ENCODE results near the gene MCC. TPM values are rescaled to one million over a fixed set of nuclear protein-coding genes. Genes with fewer than 3 reads are reported as not detected.

MCC gene
- total RNA-seq, 1 experiment from 2014 or later = 7.6 TPM

DNA sequence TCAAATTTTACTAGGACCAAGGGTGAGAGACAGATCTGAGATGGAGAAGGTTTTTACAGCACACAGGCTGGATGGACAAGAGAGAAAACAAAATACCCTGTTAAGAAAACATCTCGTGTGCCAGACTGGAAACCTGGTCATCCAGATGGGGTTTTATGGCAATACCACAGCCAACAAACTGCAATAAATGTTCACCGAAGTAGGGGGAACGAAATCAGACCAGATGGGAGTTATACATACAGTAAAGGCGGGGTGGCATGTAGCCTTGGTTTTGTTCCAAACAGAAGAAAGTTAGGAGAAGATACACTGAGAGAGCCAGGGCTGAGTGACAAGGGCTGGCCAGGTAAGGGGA lies 448.3 kb downstream of the MCC start:
- Histone ChIP-seq H2BK5ac (ENCODE audit: insufficient read length, low read length) (no peak overlapping the region), H4K8ac (replicated peaks; ENCODE audit: insufficient read length, low read depth, low read length) (no peak overlapping the region), H3K4me1 (ENCODE audit: insufficient read depth, low read length) (peaks cover 4% of the 10 kb centered on the region; the same call in 1 of the 2 replicates), H3K14ac (ENCODE audit: insufficient read depth, low read length) (no peak overlapping the region), H4K91ac (ENCODE audit: insufficient read length, low read depth, low read length) (no peak overlapping the region), H3K4ac (ENCODE audit: low read depth, low read length) (no peak overlapping the region), H3K23me2 (ENCODE audit: insufficient read length, low read depth, low read length, poor library complexity, severe bottlenecking) (no peaks in the 10 kb centered on the region), H3K9me3 (ENCODE audit: control insufficient read depth, low read depth, low read length) (no peaks in the 10 kb centered on the region), H4K20me1 (ENCODE audit: control insufficient read depth, insufficient read depth, insufficient read length) (no peaks in the 10 kb centered on the region), H3K79me1 (ENCODE audit: insufficient read depth, low read depth, low read length, poor library complexity, severe bottlenecking) (no peaks in the 10 kb centered on the region), H3K4me2 (ENCODE audit: insufficient read depth, insufficient read length, low read length) (no peak overlapping the region), H3T11ph (ENCODE audit: low read length) (no peak overlapping the region), H3K79me2 (ENCODE audit: insufficient read depth, low read length) (no peaks in the 10 kb centered on the region), H3K56ac (ENCODE audit: insufficient read length, low read depth, low read length) (no peak overlapping the region), H3K27ac (ENCODE audit: insufficient read length, low read depth, low read length) (no peak overlapping the region), H2BK20ac (ENCODE audit: low read depth, low read length, poor library complexity, severe bottlenecking) (no peak overlapping the region), H2BK120ac (ENCODE audit: low read depth, low read length, poor library complexity, severe bottlenecking) (no peak overlapping the region), H2BK12ac (ENCODE audit: insufficient read length, low read depth, low read length) (no peak overlapping the region), H3K9ac (ENCODE audit: extremely low read depth, insufficient read length, low read length) (no peak overlapping the region), H2AK5ac (ENCODE audit: insufficient read length, low read length) (no peak overlapping the region), H3K18ac (ENCODE audit: insufficient read length, low read depth, low read length) (no peak overlapping the region), H2BK15ac (ENCODE audit: low read depth, low read length) (no peak overlapping the region), H3K23ac (ENCODE audit: insufficient read length, low read depth, low read length) (no peak overlapping the region), H3K27me3 (ENCODE audit: insufficient read depth, low read length) (no peaks in the 10 kb centered on the region), H2AFZ (ENCODE audit: low read length) (no peak overlapping the region), H4K5ac (ENCODE audit: insufficient read length, low read depth, low read length) (no peak overlapping the region)
- peaks cover 20 to 24% of the 10 kb centered on the region in 2 experiments for H3K4me1 Mint-ChIP-seq
- TF ChIP-seq, protein P1, sequence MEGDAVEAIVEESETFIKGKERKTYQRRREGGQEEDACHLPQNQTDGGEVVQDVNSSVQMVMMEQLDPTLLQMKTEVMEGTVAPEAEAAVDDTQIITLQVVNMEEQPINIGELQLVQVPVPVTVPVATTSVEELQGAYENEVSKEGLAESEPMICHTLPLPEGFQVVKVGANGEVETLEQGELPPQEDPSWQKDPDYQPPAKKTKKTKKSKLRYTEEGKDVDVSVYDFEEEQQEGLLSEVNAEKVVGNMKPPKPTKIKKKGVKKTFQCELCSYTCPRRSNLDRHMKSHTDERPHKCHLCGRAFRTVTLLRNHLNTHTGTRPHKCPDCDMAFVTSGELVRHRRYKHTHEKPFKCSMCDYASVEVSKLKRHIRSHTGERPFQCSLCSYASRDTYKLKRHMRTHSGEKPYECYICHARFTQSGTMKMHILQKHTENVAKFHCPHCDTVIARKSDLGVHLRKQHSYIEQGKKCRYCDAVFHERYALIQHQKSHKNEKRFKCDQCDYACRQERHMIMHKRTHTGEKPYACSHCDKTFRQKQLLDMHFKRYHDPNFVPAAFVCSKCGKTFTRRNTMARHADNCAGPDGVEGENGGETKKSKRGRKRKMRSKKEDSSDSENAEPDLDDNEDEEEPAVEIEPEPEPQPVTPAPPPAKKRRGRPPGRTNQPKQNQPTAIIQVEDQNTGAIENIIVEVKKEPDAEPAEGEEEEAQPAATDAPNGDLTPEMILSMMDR (conservative IDR thresholded peaks at IDR 0.05) = no peak
- peak overlapping the region in 1 of 3 experiments; percentile 21; a peak in 1 of 7 replicates for H3K27ac Mint-ChIP-seq
- H3K36me3 Mint-ChIP-seq (ENCODE audit: insufficient read depth in 1 of 3, low read depth in 3 of 3) = peaks cover 0 to 3% (median 0%) of the 10 kb centered on the region in 3 experiments; a peak in 2 of 7 replicates
- no peak overlapping the region for H3K4me3 Mint-ChIP-seq
- no peak for DNase-seq
- WGBS (ENCODE audit: extremely low coverage, insufficient read length, low lambda C conversion rate) = no CpG with 5 or more reads among the region's 4 CpGs
- H3K9me3 Mint-ChIP-seq = no peaks in the 10 kb centered on the region
- no peaks in the 10 kb centered on the region for H3K27me3 Mint-ChIP-seq (ENCODE audit: low read depth)

All from H9 (cell line).